ENCODE data around the gene HDAC4.
A peak's percentile ranks its signal among the peaks of the same experiment; 100 is the strongest.
"Not testable (repeated sequence)": the region's sequence is repeated elsewhere in the genome, so short reads cannot be mapped to it uniquely, and the experiment has no call there.

HDAC4 gene

GRCh38 chr2:239400596-239401066 is at the start of gene HDAC4:
TSS of gene HDAC4 (minus strand) at chr2:239401020. CDS start at chr2:239352699, 48,321 bp downstream.
- CTCF ChIA-PET = interaction anchor here (0.8 to 1.2 kb wide), 2 partner anchors 73 to 133 kb away, joined by 3 to 6 read pairs; no protein-coding TSS in a partner anchor
- Mint-ChIP-seq H3K36me3 (peaks cover 10% of the 10 kb centered on the region), H3K9me3 (no peaks in the 10 kb centered on the region), H3K4me1 (peaks cover 50% of the 10 kb centered on the region), H3K27ac (peak within 1 kb of the TSS; percentile 97), H3K4me3 (peak within 1 kb of the TSS; percentile 90), H3K27me3 (peaks cover 14% of the 10 kb centered on the region)
- DNase-seq = no peak

DNA sequence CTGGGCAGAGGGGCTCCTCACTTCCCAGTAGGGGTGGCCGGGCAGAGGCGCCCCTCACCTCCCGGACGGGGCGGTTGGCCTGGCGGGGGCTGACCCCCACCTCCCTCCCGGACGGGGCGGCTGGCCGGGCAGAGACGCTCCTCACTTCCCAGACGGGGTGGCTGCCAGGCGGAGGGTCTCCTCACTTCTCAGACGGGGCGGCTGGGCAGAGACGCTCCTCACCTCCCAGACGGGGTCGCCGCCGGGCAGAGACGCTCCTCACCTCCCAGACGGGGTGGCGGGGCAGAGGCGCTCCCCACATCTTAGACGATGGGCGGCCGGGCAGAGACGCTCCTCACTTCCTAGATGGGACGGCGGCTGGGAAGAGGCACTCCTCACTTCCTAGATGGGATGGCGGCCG is 48.6 kb upstream of the HDAC4 start:
- DNase-seq, H3K36me3 Mint-ChIP-seq, H3K4me1 Mint-ChIP-seq, CTCF ChIA-PET, H3K9me3 Mint-ChIP-seq, H3K4me3 Mint-ChIP-seq, H3K27ac Mint-ChIP-seq: not testable (repeated sequence)
- peaks cover 28% of the 10 kb centered on the region for H3K27me3 Mint-ChIP-seq

DNA sequence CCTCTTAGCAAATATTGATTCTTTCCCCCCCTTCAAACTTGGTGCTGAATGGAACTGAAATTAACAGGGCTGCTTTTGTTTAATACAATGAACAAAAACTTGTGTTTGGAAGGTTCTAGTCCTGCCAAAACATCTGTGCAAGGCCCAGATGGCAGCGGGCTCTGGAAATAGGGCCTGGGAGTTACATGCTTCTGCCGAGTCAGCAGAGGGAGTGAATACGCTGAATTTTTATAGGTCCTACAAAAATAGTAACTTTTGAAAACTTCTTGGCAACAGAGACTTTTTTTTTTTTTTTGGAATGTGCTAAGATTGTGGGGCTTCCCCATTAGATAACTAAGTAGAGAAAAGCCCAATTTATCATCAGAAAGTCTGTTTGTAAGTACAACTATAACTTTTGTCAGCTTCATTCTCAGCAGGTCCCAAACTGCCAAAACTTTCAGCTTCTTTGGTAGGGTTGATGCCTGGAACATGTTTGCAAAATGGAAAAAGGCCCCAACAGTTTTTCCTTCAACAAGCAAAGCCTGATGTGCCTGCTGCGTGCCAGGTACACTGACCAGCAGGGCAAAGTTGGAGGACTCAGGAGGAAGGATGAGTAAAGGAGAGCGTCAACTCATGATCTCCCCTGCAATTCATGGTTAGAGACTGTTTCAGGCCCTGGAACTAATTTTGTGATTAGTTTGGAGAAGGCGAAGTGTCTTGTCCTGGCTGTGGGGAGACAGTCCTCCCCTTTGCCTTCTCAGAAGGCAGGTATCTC is 45.1 kb upstream of the HDAC4 start:
- no peak for DNase-seq
- Mint-ChIP-seq H3K27me3 (peaks cover 58% of the 10 kb centered on the region), H3K36me3 (no peaks in the 10 kb centered on the region), H3K27ac (no peak overlapping the region), H3K4me1 (peaks cover 9% of the 10 kb centered on the region), H3K4me3 (no peak overlapping the region), H3K9me3 (no peaks in the 10 kb centered on the region)
- CTCF ChIA-PET = no interaction called here

DNA sequence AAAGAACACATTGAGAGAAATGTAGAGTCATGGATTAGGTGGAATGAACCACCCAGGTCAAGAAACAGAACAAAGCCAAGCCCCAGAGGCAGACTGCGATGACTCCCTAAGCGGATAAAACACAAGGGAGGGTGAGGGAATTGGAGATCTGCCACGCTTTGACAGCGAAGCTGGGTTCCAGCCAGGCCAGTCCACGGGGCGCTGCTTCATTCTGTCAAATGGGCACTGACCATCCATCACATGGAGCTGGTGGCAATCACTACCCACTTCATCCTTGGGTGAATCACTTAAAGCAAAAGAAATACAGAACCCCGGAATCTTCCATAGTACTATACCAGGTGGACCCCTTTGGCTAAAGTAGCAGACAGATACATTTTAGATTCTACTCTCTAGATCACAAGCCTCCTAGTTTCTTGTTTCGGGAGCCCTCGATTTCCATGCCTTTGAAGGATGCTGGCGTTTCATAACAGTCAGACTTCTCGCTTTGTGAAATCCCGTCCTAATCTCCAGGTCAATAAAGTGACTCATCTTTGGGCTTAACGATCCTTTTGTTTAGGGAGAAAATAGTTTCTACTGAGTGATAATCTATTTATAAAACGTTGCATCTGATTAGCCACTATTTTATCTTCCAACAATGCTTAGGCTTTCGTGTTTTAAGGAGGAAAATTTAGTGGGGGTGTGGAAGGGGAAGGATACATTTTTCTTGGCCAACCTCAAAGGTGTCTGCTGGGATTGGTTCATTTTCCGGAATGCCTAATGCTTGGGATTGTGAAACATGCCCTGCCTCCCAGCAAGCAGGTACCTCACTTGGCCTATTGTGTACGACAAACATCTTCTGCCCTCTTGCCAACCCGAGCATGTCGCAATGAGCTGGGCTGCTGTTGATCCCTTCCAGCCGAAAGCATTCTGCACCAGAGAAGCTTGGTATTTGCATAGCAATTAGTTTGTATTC is 44.1 kb upstream of the HDAC4 start:
- H3K27me3 Mint-ChIP-seq = peaks cover 69% of the 10 kb centered on the region
- no peaks in the 10 kb centered on the region for H3K36me3 Mint-ChIP-seq
- no peak for DNase-seq
- H3K4me3 Mint-ChIP-seq = no peak overlapping the region
- H3K27ac Mint-ChIP-seq = no peak overlapping the region
- H3K4me1 Mint-ChIP-seq = peaks cover 13% of the 10 kb centered on the region
- CTCF ChIA-PET = no interaction called here
- H3K9me3 Mint-ChIP-seq = no peaks in the 10 kb centered on the region

- H3K9me3 Mint-ChIP-seq = no peaks in the 10 kb centered on the region
- peaks cover 78% of the 10 kb centered on the region for H3K27me3 Mint-ChIP-seq
- no peak for DNase-seq
- CTCF ChIA-PET = no interaction called here
- peaks cover 13% of the 10 kb centered on the region for H3K4me1 Mint-ChIP-seq
- H3K27ac Mint-ChIP-seq = no peak overlapping the region
- H3K36me3 Mint-ChIP-seq = no peaks in the 10 kb centered on the region
- no peak overlapping the region for H3K4me3 Mint-ChIP-seq
These were observed 43.1 kb upstream of the HDAC4 start for GRCh38 chr2:239443666-239444567.

- no peak overlapping the region for H3K27ac Mint-ChIP-seq
- H3K4me1 Mint-ChIP-seq = peaks cover 13% of the 10 kb centered on the region
- CTCF ChIA-PET = no interaction called here
- peaks cover 82% of the 10 kb centered on the region for H3K27me3 Mint-ChIP-seq
- DNase-seq = no peak
- no peaks in the 10 kb centered on the region for H3K9me3 Mint-ChIP-seq
- no peaks in the 10 kb centered on the region for H3K36me3 Mint-ChIP-seq
- no peak overlapping the region for H3K4me3 Mint-ChIP-seq
These were observed 42.3 kb upstream of the HDAC4 start for GRCh38 chr2:239443102-239443620.

GRCh38 chr2:239442192-239442591 is 41.4 kb upstream of the HDAC4 start:
- Mint-ChIP-seq H3K4me1 (peaks cover 13% of the 10 kb centered on the region), H3K27me3 (peaks cover 86% of the 10 kb centered on the region), H3K4me3 (no peak overlapping the region), H3K36me3 (no peaks in the 10 kb centered on the region), H3K9me3 (no peaks in the 10 kb centered on the region), H3K27ac (no peak overlapping the region)
- DNase-seq = no peak
- CTCF ChIA-PET = no interaction called here

DNA sequence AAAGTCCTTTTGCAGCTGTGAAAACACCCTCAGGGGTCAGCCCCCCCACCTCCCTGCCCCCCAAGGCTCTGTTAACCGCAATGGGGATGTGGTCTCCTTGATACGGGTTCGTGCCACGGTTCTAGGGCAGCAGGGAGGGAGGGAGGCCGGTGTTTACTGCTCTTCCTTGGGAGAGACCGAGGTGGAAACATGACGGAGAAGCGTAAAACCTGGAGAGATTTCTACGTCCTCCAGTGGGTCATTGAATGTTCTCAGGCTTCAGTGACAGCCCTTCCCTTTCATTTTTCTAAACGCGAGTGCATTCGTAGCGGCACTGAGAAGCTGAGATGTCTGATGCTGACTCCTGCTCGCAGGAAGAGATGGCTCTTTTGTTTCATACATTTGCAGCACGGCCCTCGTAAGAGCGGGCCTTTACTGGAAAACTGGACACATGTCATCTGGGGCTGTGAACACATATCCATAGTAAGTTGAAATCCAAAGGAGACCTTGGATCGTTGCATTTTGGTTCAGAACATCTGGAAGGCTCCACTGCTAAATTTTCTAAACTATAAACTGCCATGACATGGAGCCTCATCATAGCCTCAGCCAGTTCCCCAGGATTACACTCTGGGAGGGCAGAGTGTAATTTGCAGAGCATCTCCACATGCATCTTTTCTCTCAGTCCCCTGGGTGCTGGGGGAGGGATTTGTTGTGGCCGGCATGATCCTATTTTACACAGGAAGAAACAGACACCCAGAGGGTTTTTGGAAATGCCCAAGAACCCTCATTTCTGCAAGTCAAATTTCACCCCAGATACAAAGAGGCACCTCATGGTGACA is 40.6 kb upstream of the HDAC4 start:
- DNase-seq = peak; percentile 35
- no peaks in the 10 kb centered on the region for H3K9me3 Mint-ChIP-seq

GRCh38 chr2:239440511-239440959 is 39.7 kb upstream of the HDAC4 start:
- DNase-seq = no peak
- CTCF ChIA-PET = interaction anchor here (0.8 kb wide), 1 partner anchor 38 kb away, joined by 3 read pairs; no protein-coding TSS in a partner anchor
- H3K27me3 Mint-ChIP-seq = peaks cover 77% of the 10 kb centered on the region
- peaks cover 13% of the 10 kb centered on the region for H3K4me1 Mint-ChIP-seq
- H3K4me3 Mint-ChIP-seq = no peak overlapping the region
- H3K27ac Mint-ChIP-seq = no peak overlapping the region
- H3K36me3 Mint-ChIP-seq = no peaks in the 10 kb centered on the region
- H3K9me3 Mint-ChIP-seq = no peaks in the 10 kb centered on the region

More for the DNA sequence above, 40.6 kb upstream of the HDAC4 start:
- Mint-ChIP-seq H3K27ac (no peak overlapping the region), H3K27me3 (peaks cover 80% of the 10 kb centered on the region), H3K36me3 (no peaks in the 10 kb centered on the region), H3K4me1 (peaks cover 13% of the 10 kb centered on the region), H3K4me3 (no peak overlapping the region)
- CTCF ChIA-PET = no interaction called here

- Mint-ChIP-seq H3K9me3 (no peaks in the 10 kb centered on the region), H3K27ac (no peak overlapping the region), H3K4me1 (peaks cover 13% of the 10 kb centered on the region), H3K4me3 (no peak overlapping the region), H3K27me3 (peaks cover 71% of the 10 kb centered on the region), H3K36me3 (no peaks in the 10 kb centered on the region)
- no peak for DNase-seq
- CTCF ChIA-PET = interaction anchor here (0.8 kb wide), 1 partner anchor 37 kb away, joined by 3 read pairs; no protein-coding TSS in a partner anchor
These were observed 39.0 kb upstream of the HDAC4 start for GRCh38 chr2:239439754-239440315.

DNA sequence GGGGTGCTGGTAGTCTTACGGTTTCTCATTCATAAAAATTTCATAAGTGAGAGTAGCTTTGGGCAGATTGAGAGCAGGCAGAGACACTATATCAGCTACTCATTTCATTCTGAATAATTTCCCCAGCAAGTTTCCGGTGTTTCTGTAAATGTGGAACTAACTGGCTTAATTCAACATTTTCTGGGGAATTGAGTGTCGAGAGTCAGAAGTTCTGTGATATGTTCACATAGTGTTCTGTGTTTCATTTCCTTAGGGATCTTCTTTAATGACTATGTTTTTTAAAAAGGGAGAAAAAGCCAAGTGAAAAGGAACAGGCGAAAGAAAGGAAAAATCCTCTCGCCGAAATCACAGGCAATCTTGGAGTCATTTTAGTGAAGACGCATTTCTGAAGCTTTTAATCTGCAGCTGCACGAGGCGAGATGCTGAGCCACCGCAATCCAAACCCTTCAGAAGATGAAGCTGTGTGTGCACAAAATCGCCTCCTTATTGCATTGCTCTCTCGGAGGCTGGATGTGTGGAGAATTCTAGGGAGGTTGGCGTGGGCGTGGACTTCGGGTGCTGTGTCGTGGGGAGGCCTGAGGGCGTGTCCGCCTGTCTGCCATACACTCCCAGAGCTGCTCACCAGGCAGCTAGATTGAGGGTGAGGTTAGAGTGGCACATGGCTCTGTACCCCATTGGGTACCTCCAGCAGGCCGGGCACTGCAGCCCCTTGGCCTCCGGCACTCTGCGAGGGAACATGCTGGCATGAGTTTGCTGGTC is 38.4 kb upstream of the HDAC4 start:
- no peak for DNase-seq
- Mint-ChIP-seq H3K27ac (no peak overlapping the region), H3K27me3 (peaks cover 65% of the 10 kb centered on the region), H3K36me3 (no peaks in the 10 kb centered on the region), H3K9me3 (no peaks in the 10 kb centered on the region), H3K4me3 (no peak overlapping the region), H3K4me1 (peaks cover 13% of the 10 kb centered on the region)
- CTCF ChIA-PET = no interaction called here

- CTCF ChIA-PET = no interaction called here
- no peak overlapping the region for H3K27ac Mint-ChIP-seq
These were observed 37.5 kb upstream of the HDAC4 start for GRCh38 chr2:239438368-239438767.

More at GRCh38 chr2:239438368-239438767, 37.5 kb upstream of the HDAC4 start:
- Mint-ChIP-seq H3K9me3 (peaks cover 5% of the 10 kb centered on the region), H3K4me1 (peaks cover 16% of the 10 kb centered on the region), H3K36me3 (no peaks in the 10 kb centered on the region), H3K27me3 (peaks cover 58% of the 10 kb centered on the region), H3K4me3 (no peak overlapping the region)
- DNase-seq = no peak
